22Rv1 (cell line): ENCODE results near the gene S1PR4.

ENCODE experiments used
- H3K27ac ChIP-seq: fragments of 450-650 bp; 2 replicates; pipeline ENCODE4 v1.5.1; 2017
- ZFX ChIP-seq: fragments of 450-650 bp; IDR thresholded peaks from 2 replicates; pipeline ENCODE4 v1.6.1; 2017; ENCODE audit warnings: antibody characterized with exemption, borderline replicate concordance
- TF ChIP-seq, protein P1 (sequence below): fragments of 450-650 bp; IDR thresholded peaks from 2 replicates; pipeline ENCODE4 v1.5.1; 2017; ENCODE audit warnings: mild to moderate bottlenecking

The S1PR4 gene

DNA sequence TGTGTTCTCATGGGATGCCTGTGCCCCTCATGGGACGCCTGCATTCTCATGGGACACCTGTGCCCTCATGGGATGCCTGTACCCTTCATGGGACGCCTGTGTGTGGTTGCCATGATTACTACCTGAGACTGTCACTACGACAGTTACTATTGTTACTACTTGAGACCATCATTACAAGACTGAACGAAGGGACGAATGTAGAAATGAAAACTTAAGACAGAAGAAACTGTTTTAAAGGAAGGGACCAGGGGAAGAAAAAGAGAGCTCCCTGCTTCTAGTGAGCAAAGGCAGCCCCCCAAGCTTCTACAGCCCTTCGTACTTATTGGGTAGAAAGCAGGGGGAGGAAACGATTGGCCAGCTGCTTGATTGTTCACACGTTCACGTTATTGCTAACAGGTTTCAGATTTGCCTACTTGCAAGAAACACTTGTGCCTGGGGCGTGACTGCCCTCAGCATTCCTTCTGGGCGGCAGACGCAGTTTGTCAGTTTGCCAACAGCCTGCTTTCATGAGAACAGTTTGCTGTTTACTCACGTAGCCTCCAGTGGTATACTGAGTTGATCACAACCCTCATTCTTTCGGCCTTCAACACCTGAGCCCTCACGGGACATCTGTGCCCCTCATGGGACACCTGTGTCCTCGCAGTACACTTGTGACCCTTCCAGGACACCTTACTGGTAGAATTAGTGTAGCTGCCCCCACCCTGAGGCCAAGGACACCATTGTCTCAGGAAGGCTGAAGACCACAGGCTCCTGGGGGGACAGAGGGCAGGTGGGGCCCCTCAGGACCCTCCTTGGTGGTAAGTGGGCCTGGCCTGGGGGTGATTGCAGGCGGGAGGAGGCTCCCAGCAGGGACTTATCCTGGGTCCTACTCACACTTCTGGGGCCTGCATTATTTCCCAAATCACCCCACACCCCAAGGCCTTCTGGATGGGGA is 2.5 kb upstream of the S1PR4 start:
- no peak overlapping the region for H3K27ac ChIP-seq

DNA sequence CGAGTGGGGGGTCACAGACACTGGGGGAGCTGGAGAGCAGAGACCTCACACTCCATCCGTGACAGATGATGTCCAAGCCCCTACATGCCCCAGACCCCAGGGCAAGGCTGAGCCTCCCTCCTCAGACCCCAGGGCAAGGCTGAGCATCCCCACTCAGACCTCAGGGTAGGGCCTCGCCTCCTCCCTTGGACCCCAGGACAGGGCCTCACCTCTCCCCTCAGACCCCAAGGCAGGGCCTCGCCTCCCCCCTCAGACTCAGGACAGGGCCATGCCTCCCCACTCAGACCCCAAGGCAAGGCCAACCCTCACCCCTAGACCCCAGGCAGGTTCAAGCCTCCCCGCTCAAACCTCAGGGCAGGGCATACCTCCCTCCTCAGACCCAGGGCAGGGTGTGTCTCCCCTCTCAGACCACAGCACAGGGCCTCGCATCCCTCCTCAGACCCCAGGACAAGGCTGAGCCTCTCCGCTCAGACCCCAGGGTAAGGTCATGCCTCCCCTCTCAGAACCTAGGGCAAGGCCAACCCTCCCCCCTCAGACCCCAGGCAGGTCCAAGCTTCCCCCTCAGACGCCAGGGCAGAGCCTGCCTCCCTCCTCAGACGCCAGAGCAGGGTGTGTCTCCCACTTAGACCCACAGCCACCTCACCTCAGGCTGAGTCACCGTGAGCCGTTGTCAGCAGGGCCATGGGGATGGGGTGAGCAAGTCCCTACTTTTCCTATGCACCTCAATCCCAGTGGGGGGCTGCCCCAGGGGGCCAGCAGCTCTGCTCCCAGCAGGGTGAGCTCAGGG is 1.7 kb upstream of the S1PR4 start:
- no peak overlapping the region for H3K27ac ChIP-seq
- no peak for TF ChIP-seq ZFX
- TF ChIP-seq, protein P1, sequence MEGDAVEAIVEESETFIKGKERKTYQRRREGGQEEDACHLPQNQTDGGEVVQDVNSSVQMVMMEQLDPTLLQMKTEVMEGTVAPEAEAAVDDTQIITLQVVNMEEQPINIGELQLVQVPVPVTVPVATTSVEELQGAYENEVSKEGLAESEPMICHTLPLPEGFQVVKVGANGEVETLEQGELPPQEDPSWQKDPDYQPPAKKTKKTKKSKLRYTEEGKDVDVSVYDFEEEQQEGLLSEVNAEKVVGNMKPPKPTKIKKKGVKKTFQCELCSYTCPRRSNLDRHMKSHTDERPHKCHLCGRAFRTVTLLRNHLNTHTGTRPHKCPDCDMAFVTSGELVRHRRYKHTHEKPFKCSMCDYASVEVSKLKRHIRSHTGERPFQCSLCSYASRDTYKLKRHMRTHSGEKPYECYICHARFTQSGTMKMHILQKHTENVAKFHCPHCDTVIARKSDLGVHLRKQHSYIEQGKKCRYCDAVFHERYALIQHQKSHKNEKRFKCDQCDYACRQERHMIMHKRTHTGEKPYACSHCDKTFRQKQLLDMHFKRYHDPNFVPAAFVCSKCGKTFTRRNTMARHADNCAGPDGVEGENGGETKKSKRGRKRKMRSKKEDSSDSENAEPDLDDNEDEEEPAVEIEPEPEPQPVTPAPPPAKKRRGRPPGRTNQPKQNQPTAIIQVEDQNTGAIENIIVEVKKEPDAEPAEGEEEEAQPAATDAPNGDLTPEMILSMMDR = no peak

More for the DNA sequence above, 2.5 kb upstream of the S1PR4 start:
- TF ChIP-seq, protein P1 = no peak
- TF ChIP-seq ZFX = no peak

- TF ChIP-seq ZFX = no peak
- TF ChIP-seq, protein P1 = no peak
- no peak overlapping the region for H3K27ac ChIP-seq
These were observed 587 bp downstream of the S1PR4 start for GRCh38 chr19:3178973-3179738.

- TF ChIP-seq ZFX = no peak
- TF ChIP-seq, protein P1 = no peak
- H3K27ac ChIP-seq = no peak overlapping the region
These were observed 1.2 kb downstream of the S1PR4 start for GRCh38 chr19:3179739-3180293.

- TF ChIP-seq ZFX = no peak
- TF ChIP-seq, protein P1 = no peak
- H3K27ac ChIP-seq = no peak overlapping the region
These were observed 5.4 kb downstream of the S1PR4 start for GRCh38 chr19:3183721-3184641.
